GM21381 (cell line): ENCODE data around the gene POU3F3.

Source experiments
- ATAC-seq: cut with Tn5 transposase; IDR thresholded peaks from one replicate; pipeline ENCODE4 v1.9.1; 2021; ENCODE audit warnings: mild to moderate bottlenecking, moderate library complexity; ENCODE audit not compliant: unreplicated experiment

The POU3F3 gene

DNA sequence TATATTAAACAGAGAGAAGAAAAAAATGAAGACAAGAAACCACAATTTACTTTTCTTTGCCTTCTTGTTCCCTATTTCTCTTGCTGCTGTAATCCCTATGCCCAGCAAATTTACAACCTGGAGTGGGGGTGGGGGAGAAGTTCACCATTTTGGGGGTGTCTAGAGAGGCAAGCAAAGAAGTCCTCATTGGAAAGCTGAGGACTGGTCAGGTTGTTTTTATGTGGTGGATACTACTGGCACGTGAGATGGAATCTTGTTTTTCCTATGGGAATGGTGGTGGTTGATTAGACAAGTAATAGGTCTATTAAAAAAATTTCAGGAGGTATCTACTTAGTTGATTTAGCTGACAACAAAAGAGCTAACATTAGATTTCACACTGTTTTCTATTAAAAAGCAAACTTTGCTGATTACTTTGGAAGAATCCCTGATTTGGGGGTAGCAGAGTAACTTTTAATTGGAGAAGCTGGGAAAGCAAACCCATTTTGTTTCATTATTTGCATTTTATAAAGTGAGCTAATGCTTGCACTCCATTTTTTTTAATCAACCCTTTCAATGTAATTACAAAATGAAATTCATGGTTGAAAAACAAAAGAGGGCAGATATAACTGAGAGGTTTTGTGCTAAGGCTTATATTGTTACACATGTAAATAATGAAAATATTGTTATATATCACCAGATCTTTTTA, 6.0 kb downstream of the POU3F3 start:
- ATAC-seq: no peak

DNA sequence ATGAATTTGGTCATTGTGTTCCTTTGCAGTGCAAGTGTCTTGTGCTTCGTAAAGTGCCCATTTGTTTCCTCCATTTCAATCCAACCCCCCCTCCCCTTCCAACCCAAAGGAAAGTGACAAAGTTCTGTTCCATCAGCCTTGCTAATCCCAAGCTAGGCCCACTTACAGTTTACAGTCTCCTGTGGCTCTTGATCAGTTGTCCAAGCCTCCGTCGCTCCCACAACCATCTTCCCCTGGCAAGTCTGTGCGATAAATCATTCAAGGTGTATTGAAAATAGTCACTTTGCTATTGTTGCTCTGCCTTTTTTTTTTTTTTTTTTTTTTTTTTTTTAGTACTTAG, 6.5 kb downstream of the POU3F3 start:
- no peak for ATAC-seq

DNA sequence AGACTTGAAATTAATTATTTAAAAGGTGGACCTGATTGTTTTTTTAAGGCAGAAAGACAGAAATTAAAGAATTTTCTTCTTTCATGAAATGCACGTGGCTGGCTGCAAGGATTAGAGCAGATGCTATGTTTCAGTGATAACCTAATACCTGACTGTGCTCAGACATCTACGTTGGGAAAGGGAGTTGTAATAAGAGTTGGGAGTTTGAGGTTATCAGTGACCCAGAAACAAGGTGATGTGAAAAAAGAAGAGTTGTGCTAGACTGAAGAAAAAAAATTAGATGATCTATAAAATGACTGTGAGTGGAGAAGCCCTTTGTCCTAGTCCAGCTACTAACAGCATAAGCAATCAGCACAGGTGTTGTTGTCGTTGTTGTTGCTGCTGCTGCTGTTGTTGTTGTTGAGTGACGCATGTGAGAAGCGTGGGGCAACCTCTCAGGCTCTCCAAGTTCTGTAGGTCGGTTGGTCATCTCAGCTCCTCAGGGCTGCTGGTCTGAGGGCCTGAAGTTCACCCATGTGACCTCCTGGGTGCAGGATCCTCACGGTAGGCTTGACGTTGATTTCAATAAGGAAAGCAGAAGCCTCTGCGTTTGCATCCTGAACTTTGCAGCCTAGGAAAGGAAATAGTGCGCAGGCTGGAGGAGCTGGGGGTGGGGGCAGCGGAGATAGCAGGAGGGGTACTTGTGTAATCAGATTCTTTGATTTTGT, 7.6 kb downstream of the POU3F3 start:
- no peak for ATAC-seq

DNA sequence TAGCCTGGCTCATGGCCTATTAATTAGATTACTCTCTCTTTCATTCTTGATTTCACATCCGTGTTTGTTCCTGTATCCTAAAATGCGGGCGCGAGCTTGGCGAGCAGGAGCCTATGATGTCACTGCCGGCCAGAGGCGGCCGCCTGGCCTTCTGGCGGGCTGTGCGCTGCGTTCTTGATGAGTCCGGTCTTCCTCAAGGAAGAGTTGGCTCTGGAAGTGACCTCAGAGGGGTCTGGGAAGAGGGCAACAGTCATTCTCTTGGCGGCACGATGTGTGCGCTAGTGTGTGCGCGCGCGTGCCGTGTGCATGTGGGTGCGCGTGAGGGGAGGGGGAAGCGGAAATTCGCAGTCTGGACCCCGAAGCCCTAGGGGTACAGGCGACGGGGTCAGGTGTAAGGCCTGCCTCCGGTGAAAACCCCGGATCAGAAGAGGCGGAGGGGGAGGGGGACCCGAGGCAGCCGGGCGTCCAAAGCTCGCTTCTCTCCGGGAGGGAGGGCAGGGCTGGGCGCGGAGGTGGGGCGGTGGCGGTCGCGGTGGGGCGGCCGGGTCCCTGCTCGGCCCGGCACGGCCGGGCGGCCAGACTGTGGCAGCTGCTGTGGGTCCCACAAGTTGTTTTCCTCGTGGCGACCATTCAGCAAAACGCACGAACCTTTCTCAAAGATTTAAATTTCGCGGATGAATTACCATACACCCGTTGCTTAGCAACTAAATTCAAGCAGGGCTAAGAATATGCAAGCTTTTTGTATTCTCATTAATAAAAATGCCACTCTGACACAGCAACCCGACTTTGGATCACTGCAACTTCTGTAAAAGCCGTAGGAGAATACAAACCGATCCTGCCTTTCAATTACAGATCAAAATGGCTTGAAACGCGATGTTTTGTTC, 8.4 kb downstream of the POU3F3 start:
- no peak for ATAC-seq

DNA sequence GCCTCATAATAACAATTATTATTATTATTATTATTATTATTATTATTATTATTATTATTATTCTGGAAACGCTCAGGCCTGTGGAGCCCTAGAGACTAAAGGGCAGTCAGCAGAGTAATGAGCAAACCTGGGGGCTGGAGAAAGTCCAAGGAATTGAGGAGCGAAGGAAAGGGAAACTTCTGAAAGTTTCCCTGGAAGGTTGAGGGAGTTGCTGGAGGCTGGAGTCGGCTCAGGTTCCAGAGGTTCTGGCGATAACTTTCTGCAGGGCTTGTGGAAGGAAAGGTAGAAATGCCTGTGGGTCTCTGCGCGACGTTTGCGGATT, 9.2 kb downstream of the POU3F3 start:
- no peak for ATAC-seq

DNA sequence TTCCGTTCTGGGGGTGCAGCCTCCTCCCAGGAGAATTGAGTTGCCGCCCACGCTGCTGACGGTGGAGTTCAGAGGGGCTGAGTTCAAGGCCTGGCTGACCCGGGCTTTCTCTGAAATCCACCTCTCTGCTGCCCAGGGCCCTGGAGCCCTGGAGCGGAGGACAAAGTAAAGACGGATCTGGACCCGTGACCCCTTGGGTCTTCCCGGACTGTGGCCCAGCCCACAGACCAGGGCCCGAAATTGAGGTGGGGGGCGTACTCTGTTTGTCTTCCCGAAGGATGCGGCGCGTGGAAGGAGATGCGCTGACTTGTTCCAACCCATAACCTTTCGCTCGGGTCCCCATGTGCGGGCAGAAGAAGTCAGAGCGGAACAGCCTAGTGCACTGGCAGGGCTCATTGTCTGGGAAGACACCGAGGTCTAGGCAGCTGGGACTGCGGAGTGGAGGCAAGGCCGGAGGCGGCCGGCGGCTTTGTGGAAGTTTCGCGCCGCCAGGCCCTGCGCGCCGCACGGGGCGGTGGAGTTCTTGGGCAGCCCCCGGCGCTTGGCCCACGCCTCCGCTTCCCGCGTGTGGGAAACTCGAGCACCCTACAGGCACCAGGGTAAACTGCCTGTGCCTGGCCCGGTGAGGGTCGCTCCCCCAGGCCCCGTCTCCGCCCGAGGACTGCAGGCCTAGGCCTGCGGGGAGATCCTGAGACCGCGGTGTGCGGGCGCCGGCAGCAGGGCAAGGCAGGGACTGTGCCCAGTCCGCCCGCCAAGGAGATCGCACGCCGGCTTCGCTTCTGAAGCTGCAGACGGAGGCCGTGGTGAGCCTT, 9.8 kb downstream of the POU3F3 start:
- ATAC-seq: no peak

DNA sequence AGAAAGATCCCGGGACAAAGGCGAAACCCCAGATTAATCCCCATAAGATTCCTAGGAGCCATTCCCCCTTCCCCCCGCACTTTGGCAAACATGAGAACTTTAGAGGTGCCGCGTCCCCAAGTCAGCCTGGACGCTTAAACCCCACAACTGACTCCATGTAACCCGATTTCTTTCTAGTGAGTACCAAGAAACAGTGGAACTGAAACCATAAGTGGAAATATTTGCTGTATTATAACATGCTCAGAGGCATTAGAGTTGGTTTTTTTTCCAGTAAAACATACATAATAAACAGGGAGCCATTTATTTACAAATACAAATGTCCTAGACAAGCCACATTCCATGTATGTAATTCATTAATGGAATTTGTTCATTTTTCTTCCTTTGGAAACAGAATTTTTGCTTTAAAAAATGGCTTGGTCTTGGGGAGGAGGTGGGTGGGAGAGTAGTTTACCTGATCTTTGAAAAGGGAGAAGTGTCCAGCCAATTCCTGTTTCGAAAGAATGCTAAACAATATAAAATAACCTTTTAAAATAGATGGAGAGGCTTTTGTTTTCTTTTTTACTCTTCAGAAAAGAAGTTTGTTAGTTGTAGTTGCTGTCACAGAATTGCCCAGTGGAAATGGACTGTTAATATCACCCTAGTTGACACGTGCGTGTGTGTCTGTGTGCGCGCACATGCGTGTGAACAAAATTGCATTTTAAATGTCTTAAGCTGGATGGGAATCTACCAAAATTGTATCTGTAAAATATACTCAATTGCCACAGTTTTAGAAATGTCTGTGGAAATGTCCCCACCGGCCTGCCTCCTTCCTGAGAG, 10.6 kb downstream of the POU3F3 start:
- no peak for ATAC-seq

DNA sequence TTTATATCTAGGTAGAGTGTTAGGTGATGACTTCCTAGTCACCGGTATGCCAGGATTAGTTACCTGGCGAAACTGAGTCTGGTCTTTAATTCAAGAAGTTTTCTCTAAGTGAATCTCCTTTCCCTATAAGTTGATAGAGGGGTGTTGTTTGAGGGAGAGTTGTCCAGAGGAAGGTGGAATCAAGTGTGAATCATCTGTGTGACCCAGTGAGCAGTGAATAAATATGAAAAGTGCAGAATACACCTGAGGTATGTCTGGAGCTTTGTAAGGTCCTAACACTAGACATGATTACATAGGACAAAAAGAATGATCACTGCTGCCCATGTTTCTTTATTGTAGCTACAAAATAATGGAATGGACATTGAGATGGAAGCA, 11.2 kb downstream of the POU3F3 start:
- ATAC-seq: no peak

DNA sequence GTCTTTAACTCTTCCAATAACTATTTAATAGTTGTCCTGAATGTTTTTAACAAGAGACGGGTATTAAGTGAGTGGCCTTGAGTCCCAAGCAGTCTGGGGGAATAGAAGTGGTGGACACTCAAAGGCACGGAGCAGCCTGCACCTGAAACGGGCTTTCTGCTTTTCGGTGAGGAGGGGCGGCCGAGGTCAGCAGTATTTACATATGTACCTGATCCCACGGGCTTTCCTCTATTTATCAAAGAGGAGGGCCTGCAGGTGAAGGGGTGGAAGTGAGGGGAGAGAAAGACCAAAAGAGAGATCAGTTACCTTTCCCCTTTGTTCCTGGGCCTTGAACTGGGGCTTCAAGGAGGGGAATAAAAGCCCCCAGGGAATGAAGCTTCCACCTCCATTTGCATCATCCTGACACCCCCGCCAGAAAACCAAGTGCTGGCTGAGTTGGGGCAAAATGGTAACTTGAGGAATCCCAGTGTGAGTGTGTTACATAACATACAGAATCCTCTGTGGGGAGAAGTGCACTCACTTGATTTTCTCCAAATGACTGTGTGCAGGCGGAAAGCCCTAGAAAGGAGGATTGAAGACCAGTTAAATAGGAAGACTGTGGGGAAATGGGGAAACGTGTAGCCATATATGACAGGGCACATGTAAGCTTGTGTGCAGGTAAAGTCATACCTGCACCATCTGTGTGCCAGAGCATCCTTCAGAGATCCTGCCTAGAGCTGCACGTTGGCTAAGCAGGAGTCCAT, 12.4 kb downstream of the POU3F3 start:
- no peak for ATAC-seq

DNA sequence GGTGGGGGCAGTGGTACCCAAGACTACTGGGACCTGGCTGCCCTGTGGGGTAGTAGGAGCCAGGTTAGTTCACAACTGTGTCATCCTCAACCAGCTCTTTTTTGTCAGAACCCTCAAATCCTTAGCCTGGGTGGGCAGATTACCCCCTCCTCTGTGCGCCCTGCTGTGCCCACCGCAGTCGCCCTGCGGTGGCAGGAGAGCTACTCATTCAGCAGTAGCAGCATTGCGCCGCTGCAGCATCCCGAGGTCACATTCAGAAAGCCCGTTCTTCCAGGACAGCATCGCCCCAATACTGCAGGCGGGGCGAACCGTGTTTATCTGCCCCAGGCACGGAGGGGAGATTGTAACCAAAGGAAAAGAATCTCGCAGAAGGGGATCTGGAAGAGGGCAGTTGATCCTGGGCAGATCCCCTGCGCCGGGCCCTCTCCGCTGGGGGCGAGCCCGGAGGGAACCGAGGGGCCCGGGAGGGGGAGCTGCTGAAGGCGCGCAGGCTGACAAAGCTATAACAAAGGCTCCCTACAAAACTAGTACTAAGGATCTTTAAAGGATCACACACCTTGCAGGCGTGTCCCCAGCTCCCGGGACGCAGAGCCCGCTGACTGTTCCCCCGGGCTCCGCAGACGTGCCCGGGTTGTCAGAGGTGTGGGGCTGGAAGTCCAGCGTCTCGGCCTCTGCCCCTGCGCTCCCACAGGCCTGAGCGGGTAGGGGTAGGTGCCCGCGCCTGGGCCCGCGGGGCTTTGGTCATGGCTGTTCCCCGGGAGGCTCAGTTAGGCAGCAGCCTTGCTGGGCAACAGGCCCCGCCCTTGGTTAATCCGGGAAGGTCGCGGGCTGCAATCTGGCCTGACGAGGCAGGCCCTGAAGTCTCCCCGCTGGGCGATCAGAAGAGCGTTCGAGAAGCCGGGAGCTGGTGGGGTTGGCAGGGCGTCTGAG, 13.2 kb downstream of the POU3F3 start:
- no peak for ATAC-seq

DNA sequence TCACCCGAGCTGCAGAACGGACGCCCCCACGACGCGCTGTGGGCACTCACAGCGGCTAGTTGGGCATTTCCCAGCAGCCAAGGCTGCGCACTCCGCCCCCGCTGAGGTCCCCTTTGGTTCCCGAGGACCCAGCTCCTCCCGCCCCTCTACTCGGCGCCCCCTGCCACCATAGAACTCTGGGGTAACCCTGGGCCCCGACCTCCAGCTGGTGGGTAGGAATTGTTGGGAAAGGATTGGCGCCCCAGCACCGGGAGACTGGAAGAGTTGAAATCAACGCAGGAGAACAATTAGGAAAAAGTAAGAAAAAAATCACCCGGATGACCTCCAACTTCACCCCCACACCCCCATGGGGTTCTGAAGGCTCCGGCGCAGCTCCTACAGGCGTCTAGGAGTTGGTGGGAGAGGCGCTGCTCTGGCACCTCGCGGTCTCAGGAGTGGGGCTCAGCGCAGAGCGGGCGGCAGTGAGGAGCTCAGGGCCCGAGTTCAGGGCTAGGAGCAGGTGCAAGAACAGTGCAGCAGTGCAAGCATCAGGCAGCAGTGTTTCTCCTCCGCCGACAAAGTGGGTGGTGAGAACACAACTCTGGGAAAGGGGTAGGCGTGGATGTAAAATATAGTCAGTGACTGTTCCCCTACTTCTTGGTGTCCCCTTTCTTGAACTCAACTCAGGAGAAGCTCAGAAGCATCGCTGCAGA, 14.0 kb downstream of the POU3F3 start:
- ATAC-seq: no peak

DNA sequence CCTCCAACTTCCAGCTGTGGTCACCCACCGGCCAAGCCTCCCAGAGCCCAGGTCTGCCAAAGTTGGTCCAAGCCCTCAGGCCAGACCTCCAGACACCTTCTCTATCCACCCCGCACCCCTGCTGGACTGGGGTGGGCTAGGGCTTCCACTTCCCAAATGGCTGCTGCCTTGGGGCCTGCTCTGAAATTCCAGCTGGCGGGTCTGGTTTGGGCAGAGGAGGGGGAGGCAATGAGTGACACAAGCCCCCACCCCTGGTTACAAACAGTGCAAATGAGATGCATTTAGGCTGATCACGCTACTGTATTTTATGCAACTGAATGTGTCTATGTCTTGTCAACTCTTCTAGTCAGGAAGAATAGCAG, 14.6 kb downstream of the POU3F3 start:
- ATAC-seq: no peak

DNA sequence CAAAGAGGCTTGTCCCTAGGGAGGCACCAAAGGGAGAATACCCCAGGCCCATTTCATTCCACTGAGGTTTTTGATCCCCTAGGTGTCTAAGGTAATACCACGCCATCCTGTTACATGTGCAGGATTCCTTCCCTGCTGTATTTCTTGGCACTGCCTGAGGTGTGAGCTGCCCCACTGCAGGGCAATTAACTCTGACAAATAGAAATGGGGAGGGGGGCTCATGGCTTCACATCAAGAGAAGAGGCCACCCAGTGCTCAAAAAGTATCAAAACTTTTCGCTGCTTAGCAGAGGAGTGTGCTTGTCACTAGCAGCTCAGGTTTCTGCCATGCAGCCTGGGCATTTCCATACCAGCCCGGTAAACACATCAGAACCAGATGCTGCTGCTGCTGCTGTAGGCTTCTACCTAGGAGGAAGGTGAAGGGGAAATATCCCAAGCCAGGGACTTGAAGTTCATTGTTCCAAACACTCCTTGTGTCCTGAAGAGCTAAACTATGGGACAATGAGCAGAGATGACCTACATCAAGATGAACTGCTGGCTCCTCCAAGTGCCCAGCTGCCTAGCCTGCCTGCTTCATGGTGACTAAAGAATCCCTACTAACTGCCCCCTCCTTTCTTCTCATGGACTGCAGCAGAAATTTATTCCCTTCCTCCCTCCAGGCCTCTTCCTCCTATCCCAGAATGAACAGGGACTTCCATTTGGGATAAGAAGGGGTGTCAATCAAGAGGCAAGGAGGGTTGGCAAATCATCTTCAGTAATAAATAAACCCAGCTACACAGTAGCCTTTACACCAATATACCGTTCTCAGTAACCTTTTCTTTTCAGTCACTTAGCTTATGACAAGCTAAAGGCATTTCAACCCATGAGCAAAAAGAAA, 16.4 kb downstream of the POU3F3 start:
- no peak for ATAC-seq

DNA sequence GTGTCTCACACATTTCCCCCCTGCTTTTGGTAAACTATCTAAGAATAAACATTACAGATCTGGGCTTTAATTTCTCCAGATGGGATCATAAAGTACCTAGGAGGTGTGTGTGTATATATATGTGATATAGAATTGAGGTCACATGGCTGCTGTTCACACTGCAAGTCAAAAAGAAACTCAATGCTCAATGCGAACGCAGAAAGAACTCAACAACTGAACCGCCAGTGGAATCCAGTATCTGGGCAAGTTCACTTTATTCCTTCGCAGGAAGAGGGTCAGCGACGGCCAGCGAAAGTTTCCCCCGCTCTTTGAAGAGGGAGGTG, 17.7 kb downstream of the POU3F3 start:
- ATAC-seq: no peak

DNA sequence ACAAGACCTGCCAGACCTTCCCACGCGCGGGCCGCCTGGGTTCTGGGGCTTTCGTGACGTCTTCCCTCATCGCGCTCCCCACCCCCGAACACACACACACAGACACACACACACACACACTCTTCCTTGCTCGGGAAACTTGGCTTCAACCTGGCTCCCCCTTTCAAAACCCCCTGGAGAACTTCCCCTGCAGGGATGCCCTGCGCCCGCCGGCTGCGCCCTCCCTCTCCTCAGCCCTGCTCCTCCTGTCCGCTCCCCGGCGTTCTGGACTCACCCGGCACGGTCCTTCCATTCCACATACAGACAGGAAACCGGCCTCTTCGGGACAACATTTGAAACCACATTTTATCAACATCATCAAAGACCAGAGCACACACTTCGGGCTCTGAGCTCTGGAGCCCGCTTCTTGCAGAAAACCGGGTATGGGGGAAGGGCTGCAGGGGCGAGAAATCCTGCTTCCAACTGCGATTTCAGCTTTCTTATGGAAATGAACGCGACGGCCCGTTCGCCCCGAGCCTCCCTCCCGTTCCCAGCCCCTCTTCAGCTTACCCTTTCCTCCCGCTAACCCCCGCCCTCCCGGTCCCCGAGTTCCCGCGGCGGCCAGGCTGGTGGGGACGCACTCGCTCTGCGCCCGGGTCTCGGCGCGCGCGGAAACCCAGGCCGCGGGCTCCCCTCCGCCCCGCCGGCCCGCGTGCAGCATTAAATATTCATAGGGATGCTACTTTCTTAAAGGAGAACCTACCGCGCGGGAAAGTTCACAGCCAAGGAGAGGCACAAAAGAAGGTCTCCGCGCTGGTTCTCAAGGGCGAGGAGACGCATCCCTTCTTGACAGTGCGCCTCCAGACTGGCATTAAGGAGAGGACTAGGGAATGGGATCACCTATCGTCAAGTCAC, 18.3 kb downstream of the POU3F3 start:
- no peak for ATAC-seq
